ENCODE data around the gene NR2C2.

NR2C2 gene

DNA sequence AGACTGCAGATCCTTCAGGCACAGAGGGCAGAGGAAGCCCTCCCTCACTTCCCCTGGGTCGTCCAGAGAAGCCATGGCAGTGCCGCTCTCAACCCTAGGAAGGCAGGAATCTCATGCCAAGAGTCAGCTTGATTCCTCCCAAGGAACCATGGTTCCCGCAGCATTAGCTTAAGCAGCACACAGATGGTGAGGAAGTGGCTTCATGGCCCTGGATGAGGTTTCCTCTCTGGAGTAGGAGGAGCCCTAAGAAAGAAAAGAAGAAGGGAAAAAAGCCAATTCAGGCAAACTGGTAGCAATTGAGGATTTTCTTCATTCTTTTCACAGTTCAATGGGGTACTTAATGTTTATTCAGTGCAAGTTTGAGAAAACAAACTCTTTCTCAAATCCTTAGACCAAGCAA is 148.7 kb downstream of the NR2C2 start:
- TF ChIP-seq ZNF8 (CRISPR knock-in tag; IDR thresholded peaks at IDR 0.05) (no peak), RARB (CRISPR knock-in tag; IDR thresholded peaks at IDR 0.05) (no peak), TOX (CRISPR knock-in tag; IDR thresholded peaks at IDR 0.05; ENCODE audit: borderline replicate concordance) (no peak)
- ATAC-seq, result no peak

DNA sequence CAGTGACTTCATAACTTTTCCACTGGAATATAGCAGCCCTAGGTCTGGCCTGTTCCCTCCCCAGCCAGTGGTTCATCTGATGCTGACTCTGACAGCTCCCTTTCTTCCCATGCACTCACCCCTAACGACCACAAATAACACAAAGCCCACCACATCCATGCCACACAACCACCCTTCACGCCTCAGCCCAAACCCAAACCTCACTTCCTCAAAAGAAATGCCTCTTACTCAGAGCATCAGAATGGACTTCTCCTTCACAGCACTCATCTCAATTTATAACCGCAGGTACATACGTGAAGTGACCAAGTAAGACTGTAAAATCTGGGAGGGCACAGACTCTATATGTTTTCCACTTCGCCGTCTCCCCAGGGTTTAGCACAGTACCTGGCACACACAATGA is 150.5 kb downstream of the NR2C2 start:
- TF ChIP-seq PPARA (CRISPR knock-in tag; IDR thresholded peaks at IDR 0.05; ENCODE audit: borderline replicate concordance) (no peak), TSHZ2 (CRISPR knock-in tag; IDR thresholded peaks at IDR 0.05) (no peak), ZNF70 (CRISPR knock-in tag; IDR thresholded peaks at IDR 0.05) (no peak), ZFP30 (CRISPR knock-in tag; IDR thresholded peaks at IDR 0.05) (no peak), ARNTL (CRISPR knock-in tag; IDR thresholded peaks at IDR 0.05; ENCODE audit: borderline replicate concordance, low read depth) (no peak), TCF4 (CRISPR knock-in tag; IDR thresholded peaks at IDR 0.05; ENCODE audit: borderline replicate concordance) (no peak), CREB5 (CRISPR knock-in tag; IDR thresholded peaks at IDR 0.05; ENCODE audit: low read depth) (no peak), ISL1 (CRISPR knock-in tag; IDR thresholded peaks at IDR 0.05) (no peak), CSRNP3 (CRISPR knock-in tag; IDR thresholded peaks at IDR 0.05) (no peak), ZNF565 (CRISPR knock-in tag; conservative IDR thresholded peaks at IDR 0.05; ENCODE audit: low read depth) (no peak), ZNF8 (CRISPR knock-in tag; IDR thresholded peaks at IDR 0.05) (no peak), OSR1 (CRISPR knock-in tag; IDR thresholded peaks at IDR 0.05) (no peak), ZC3H10 (CRISPR knock-in tag; IDR thresholded peaks at IDR 0.05) (no peak)
- TF ChIP-seq, protein P1, sequence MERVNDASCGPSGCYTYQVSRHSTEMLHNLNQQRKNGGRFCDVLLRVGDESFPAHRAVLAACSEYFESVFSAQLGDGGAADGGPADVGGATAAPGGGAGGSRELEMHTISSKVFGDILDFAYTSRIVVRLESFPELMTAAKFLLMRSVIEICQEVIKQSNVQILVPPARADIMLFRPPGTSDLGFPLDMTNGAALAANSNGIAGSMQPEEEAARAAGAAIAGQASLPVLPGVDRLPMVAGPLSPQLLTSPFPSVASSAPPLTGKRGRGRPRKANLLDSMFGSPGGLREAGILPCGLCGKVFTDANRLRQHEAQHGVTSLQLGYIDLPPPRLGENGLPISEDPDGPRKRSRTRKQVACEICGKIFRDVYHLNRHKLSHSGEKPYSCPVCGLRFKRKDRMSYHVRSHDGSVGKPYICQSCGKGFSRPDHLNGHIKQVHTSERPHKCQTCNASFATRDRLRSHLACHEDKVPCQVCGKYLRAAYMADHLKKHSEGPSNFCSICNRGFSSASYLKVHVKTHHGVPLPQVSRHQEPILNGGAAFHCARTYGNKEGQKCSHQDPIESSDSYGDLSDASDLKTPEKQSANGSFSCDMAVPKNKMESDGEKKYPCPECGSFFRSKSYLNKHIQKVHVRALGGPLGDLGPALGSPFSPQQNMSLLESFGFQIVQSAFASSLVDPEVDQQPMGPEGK (CRISPR knock-in tag; IDR thresholded peaks at IDR 0.05; ENCODE audit: borderline replicate concordance), result no peak
- ATAC-seq, result no peak
